Stimulated activated CD4-positive, alpha-beta T cell treated with anti-CD3 and anti-CD28 coated beads, Interleukin-2, amount 100 ng/mL, for 24 hours (primary cell): Measurements from ENCODE around the gene DNAJB12.
"Not testable (repeated sequence)": the region's sequence is repeated elsewhere in the genome, so short reads cannot be mapped to it uniquely, and the experiment has no call there.

ENCODE experiments used
- DNase-seq, 2 donors: peaks; one replicate each; pipeline ENCODE4 v3.0.0-alpha.2; 2020

The DNAJB12 gene

DNA sequence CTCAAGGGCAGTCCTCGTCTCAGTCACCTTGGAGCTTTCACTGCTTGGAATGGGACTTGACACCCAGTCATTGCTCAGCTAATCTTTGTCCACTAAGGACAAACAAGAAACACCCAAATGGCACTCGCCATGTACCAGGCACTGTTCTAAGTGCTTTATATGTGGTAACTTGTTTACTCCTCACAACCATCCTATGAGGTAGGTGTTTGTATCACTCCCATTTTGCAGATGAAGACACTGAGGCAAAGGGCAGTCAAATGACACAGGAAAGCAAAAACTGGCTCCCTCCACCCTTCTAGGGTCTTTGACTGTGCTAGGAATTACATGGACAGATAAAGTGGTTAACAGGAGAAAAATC, 24.7 kb downstream of the DNAJB12 start:
- no peak for DNase-seq

DNA sequence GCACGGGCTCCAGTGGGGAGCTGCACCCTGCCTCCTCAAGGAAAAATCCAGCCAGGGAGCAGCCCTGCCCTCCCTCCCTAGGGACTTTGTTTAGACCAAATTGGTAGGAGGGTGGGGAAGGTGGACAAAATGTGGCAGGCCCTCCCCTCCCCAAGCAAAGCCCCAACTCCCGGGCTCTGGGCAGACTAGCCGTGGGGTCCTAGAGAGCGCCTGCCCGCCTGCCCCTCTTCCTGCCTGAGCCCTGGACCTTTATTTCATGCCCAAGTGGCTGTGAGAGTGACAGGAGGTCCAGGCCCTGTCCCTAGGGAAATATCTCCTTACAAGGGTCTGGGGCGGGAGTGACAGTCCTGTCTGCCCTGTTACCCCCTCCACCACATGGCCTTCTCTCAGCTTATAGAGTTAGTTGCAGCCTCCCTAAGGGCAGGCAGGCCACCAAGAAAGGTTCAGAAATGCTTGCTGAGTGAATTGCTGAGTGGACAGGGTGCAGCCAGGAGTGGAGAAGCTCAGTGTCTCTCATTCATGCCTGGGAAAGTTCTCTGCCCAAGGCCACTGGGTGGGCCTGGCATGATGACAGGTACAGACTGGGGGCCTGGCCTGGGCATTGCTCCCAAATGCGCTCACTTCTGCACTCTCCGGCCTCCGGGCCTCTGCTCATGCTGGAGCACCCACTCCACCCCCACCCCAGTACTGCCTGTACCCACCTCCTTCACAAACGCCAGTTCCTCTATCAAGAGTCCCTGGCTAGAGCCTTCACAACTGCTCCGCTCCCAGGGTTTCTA, 25.2 kb downstream of the DNAJB12 start:
- DNase-seq, result peak in 1 of 2 donors; percentile 43

- DNase-seq, result peak in 1 of 2 donors; percentile 60
Measured at GRCh38 chr10:72328829-72329204, 25.9 kb downstream of the DNAJB12 start.

- DNase-seq, result peak in 1 of 2 donors; percentile 51
Measured at GRCh38 chr10:72328045-72328828, 26.5 kb downstream of the DNAJB12 start.

DNA sequence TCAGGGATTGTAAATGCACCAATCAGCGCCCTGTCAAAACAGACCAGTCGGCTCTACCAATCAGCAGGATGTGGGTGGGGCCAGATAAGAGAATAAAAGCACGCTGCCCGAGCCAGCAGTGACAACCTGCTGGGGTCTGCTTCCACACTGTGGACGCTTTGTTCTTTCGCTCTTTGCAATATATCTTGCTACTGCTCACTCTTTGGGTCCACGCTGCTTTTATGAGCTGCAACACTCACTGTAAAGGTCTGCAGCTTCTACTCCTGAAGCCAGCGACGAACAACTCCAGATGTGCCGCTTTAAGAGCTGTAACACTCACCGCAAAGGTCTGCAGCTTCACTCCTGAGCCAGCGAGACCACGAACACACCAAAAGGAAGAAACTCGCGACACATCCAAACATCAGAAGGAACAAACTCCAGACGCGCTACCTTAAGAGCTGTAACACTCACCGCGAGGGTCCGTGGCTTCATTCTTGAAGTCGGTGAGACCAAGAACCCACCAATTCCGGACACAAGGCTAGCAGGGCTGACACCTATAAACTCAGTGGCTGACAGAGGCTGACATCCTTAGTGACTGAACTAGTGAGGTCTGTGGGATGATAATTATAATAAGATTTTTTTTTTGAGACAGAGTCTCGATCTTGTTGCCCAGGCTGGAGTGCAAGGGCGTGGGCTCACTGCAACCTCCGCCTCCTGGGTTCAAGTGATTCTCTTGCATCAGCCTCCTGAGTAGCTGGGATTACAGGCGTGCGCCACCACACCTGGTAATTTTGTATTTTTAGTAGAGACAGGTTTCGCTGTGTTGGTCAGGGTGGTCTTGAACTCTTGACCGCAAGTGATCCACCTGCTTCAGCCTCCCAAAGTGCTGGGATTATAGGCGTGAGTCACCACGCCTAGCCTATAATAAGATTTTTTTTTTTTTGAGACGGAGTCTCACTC, 27.8 kb downstream of the DNAJB12 start:
- peak; percentile 69 to 75 for DNase-seq

DNA sequence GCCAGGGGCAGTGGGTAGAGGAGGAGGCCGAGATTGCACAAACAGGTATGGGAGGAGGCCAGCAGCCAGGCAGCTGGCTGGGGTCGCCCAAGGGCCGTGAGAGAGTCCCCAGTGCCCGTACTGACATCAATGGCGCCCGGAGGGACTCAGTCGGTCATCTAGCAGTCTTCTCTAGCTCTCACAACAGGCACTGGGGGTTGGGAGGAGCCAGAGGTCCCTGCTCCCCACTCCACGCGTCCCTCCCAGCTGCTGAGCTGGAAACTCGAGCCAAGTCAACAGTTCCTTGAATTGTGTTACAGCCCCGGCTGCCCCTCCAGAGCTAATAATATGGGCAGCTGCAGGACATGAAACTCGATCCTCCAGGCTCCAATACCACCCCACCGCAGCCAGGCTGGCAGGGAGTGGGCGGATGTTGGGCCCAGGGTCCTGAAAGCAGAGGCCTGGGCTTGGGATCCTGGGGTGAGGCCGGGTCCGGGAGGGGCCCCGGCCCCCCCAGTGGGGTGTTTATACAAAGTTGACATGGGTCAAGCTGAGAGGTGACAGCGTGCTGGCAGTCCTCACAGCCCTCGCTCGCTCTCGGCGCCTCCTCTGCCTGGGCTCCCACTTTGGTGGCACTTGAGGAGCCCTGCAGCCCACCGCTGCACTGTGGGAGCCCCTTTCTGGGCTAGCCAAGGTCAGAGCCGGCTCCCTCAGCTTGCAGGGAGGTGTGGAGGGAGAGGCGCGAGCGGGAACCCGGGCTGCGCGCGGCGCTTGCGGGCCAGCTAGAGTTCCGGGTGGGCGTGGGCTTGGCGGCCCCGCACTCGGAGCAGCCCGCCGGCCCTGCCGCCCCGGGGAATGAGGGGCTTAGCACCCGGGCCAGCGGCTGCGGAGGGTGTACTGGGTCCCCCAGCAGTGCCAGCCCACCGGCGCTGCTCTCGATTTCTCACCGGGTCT, 29.2 kb downstream of the DNAJB12 start:
- DNase-seq, result not testable (repeated sequence)

DNA sequence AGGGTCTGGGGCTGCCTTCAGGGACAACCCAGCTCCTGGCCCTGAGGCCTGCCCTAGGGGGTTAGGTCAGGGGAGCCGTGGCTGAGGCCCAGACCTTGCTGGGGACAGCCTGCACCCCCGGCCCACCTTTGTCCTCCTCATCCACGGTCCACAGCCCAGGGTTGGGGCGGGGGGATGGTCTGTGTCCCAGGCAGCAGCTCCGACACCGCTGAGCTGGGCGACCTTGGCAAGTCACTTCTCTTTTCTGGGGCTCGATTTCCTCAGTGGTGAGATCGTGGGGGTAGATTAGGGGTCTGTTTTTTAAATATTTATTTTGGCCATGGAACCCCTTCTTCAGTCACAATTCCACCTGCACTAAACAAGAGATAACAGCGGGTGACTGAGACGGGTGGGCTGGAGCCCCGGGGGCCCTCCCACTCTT, 30.9 kb downstream of the DNAJB12 start:
- no peak for DNase-seq

DNA sequence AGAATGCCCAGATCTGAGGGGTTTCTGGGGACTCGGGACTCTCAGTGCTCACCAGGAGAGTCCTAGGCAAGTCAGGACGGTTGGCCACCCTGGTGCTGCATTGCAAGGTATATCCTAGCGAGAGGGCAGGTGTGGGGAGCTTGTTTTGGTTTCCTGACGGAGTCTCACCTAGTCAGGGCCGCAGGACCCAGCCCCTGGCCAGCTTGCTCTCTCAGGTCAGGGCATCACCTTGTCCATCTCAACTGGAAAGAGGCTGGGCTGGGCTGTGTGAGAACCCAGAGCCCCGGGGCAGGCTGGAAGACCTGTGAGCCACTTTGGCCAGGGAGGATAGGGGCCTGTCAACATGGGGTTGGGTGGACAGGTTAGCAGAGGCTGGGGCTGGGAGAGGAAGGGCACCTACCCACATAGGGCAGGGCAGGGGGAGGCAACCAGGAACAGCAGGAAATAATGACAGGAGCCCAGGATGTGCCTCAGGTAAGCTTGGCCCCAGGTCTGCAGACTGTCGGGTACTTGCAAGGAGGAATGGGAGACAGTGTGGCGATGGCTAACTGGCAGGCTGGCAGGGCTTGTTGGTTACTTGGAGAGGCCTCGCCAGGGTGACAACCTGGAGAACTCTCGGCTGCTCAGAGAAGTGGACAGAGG, 31.5 kb downstream of the DNAJB12 start:
- DNase-seq, result no peak

DNA sequence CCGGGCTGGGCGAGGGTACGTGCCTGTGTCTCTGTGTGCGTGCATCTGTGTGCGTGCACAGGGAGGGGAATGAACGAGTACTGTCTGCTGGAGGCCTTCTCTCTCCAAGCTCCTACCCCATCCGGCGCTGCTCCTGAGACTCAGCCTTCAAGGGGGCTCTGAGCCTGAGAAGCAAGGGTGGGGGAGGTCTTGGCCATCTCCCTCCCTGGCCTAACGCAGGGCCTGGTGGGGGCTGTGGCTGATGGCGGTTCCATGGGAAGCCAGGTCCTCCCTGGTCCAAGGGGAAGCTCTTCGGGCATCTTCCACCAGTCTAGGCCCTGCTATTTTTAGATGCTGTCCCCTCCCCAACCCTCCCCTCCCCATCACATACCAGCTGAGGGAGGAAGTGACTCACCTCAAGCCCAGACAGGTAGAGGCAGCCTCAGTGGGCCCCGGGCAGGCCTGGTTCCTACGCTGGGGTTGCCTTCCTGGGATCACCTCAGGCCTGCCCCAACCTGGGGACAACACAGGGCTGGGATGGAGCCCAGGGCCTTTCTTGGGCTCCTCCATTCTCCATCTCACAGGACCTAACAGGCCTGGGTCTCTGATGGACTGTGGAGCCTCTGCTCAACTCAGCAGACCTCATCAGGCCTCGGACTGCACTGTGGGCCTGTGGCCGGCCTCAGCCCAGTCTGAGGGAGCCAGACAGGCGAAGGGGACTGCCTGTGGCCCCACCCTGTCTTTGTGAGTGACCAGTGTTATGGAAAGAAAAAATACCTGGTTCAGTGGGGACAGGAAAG, 32.2 kb downstream of the DNAJB12 start:
- no peak for DNase-seq

DNA sequence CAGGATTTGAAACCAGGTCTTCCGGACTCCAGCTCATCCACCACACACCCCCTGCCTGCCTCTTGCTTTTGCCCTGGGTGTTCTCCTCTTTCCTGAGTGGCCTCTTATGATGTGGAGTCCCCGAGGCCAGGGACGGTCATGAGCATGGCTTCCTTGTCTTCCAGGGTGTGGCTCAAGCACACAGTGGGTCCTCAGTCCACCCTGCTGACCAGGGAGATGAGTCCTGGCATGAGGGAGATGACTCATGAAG, 32.8 kb downstream of the DNAJB12 start:
- no peak for DNase-seq

DNA sequence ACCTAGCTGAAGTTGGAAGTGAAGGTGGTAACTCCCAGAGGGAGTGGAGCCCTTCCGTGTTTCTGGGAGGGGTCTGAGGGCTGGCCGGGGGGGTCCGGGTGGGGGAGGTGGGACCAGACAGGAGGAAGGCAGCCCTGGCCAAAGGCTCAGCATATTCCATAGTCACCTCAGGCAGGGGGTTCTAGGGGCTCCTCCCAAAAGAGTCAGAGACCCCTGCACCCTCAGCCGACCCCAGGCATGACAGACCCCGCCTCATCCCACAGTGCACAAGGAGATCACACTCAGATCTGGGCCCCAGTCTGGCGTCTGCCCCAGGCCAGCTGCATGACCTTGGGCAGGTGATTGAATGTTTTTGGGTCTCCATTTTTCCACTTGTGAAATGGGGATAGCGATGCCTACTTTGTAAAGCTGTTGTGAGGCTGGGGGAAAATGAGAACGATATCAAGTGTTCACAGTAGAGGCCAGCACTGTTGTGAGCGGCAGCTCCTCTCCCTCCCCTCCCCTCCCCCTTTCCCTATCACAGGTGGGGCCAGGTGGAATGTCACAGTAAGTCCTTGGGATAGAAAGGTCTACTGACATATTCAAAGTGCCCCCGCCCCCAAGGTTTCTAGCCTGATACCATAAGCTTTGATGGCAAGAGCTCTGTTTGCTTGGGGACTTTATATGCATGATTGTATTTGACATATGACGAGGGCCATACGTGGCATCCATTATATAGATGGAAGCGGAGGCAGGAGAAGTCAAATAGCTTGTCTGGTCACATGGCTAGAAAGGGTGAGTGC, 33.3 kb downstream of the DNAJB12 start:
- no peak for DNase-seq

DNA sequence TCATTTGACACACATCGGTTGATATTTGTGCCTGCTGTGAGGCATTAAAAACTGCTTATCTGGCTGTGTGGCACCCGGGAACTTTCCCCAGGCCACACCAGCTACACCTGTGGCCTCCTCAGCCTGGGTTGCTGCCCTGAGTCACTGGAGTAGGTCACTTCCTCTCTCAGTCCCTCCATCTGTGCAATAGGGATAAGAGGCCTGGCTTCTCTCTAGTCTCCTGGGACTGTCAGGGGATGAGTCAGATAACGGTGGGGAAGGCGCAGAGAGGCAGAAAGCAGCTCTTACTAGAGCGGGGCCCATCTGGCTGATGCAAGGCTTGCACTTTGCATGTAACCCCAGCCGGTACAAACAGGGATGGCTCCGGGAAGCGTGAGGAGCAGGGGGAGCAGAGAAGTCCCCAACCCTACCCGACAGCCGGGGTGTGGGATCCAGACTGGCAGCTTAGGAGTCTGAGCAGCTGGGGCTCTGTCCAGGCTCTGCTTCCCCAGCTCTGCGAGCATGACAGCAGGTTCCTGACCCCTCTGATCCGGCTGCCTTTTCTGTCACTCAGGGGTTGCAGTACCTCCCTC, 34.0 kb downstream of the DNAJB12 start:
- DNase-seq, result peak; percentile 74 to 76

DNA sequence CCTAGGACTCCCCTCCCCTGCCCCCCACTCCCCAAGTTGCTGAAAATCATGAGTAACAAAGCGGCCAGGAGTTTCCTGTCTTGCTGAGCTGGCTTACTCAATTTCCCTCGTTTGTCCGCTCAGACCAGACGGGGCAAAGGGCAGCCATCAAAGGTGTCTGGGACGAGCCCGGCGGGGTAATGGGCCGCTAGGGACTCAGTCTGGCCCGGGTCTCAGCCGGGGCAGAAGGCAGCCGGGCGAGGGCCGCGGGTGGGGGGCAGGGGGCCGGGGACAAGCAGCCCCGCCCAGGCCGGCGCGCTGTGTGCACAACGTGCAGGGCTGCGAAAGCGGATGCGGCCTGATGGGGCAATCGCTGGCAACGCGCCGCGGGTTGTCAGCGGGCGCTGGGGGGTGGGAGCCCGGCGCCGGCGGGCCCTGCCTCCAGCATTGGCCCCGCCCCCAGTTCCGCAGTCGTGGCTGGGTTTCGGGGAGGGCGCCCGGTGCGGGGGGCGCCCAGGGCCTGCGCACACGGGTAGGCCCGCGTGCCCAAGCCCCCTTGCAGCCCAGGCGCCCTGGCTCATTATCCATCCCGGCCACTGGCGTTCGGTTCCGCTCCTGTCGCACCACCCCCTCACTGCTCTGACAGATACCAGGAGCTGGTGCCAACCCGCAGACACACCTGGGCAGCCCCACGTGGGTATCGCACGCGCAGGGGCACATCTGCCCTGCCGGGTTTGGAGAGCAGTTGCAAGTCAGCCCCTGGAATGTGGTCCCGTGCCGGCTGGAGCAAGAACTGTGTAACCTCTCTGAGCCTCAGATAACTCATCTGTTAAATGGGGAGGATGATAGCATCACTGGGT, 35.1 kb downstream of the DNAJB12 start:
- DNase-seq, result peak; percentile 87 to 92

DNA sequence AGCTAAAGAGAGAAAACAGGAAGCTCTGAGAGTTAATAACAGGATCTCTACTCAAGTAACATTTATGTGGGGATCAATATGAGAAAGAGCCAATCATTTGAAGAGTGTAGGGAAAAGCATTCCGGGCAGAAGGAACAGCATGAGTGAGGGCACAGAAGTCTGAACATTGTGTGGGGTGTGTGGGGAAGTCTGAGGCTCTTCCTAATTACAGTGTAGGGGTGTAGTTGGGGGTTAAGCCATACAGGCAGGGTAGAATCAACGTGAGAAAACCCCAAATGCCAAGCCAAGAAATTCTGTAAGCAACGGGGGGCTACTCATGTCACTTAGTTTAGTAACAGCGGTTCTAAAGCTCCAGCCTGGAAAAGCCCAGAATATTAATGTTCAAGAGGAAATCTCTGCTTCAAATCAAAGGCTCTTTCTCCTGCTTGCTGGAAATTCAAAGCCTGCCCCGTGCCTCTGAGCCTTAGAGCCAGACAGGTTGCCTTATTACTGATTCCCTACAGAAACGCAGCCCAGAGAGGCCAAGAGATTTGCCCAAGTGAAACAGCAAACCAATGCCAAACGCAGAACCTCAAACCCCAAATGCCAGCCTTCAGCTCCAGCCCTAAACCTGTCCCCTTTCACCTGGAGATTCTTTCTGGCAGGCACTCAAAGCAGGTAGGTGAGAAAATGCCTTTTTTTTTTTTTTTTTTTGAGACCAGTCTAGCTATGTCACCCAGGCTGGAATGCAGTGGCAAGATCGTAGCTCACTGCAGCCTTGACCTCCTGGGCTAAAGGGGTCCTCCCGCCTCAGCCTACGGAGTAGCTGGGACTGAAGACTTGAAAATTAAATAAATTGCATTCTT, 36.1 kb downstream of the DNAJB12 start:
- no peak for DNase-seq

GRCh38 chr10:72316748-72317435, 37.8 kb downstream of the DNAJB12 start:
- DNase-seq, result peak in 1 of 2 donors; percentile 44

- DNase-seq, result no peak
Measured at GRCh38 chr10:72316386-72316700, 38.4 kb downstream of the DNAJB12 start.
